ENCODE measurements around the gene ARHGEF26.

DNA sequence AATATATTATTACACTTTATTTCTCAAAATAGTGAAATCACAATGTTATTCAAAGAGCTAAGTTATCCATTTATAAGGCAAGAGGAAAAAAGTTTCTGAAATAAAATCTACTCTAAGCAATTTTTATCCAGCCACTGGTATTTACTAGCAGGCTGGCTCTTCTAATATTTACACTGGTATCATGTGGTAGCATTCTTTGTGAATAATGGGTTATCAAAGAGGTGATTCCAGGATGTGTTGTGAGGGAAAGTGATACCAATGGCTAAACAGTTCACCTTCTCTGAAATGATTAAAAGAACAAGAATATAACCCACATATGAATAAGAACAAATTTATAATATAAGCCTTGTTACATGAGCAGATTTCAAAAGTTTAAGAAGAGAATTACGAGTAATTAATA is 159.0 kb downstream of the ARHGEF26 start:
- TF ChIP-seq, protein P1, sequence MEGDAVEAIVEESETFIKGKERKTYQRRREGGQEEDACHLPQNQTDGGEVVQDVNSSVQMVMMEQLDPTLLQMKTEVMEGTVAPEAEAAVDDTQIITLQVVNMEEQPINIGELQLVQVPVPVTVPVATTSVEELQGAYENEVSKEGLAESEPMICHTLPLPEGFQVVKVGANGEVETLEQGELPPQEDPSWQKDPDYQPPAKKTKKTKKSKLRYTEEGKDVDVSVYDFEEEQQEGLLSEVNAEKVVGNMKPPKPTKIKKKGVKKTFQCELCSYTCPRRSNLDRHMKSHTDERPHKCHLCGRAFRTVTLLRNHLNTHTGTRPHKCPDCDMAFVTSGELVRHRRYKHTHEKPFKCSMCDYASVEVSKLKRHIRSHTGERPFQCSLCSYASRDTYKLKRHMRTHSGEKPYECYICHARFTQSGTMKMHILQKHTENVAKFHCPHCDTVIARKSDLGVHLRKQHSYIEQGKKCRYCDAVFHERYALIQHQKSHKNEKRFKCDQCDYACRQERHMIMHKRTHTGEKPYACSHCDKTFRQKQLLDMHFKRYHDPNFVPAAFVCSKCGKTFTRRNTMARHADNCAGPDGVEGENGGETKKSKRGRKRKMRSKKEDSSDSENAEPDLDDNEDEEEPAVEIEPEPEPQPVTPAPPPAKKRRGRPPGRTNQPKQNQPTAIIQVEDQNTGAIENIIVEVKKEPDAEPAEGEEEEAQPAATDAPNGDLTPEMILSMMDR (IDR thresholded peaks at IDR 0.05; ENCODE audit: low read depth, low read length): no peak
- TF ChIP-seq, protein P2, sequence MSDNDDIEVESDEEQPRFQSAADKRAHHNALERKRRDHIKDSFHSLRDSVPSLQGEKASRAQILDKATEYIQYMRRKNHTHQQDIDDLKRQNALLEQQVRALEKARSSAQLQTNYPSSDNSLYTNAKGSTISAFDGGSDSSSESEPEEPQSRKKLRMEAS (IDR thresholded peaks at IDR 0.05; ENCODE audit: low read depth, low read length): no peak
- no peak for TF ChIP-seq POLR2A (IDR thresholded peaks at IDR 0.05; ENCODE audit: extremely low read depth, insufficient read length)
- TF ChIP-seq MYC (IDR thresholded peaks at IDR 0.05; ENCODE audit: low read depth, low read length): no peak
